Activated B cell treated with CpG ODN at 0.5 μM for 24 hours (primary cell): ENCODE measurements around the gene REL. TPM values are rescaled to one million over a fixed set of nuclear protein-coding genes. Genes with fewer than 3 reads are reported as not detected.

ENCODE experiments used
- ATAC-seq: fragments of 200-7000 bp; cut with Tn5 transposase; one replicate; pipeline ENCODE4 v1.10.0; 2021; ENCODE audit warnings: low read depth, mild to moderate bottlenecking, moderate library complexity
- CTCF ChIA-PET: fragments of 350-600 bp; sonication (Branson Sonifier 250); formaldehyde crosslinking; loops from one replicate; lab custom pipeline; 2021; ENCODE audit warnings: antibody characterized with exemption; lab: Charles Lee
- POLR2A ChIA-PET: fragments of 350-600 bp; sonication (Branson Sonifier 250); formaldehyde crosslinking; loops from one replicate; lab custom pipeline; 2021; ENCODE audit warnings: antibody characterized with exemption; lab: Charles Lee
- DNase-seq: peaks from one replicate; pipeline ENCODE4 v3.0.0; 2022
- H3K27ac Mint-ChIP-seq: one replicate; pipeline ENCODE4 v1.8.0; 2020; ENCODE audit warnings: mixed read lengths
- H3K27me3 Mint-ChIP-seq: one replicate; pipeline ENCODE4 v1.8.0; 2021; ENCODE audit warnings: mixed read lengths
- H3K36me3 Mint-ChIP-seq: one replicate; pipeline ENCODE4 v1.8.0; 2021; ENCODE audit warnings: low read depth, mixed read lengths
- H3K4me1 Mint-ChIP-seq: one replicate; pipeline ENCODE4 v1.8.0; 2021; ENCODE audit warnings: mixed read lengths
- H3K4me3 Mint-ChIP-seq: one replicate; pipeline ENCODE4 v1.8.0; 2020; ENCODE audit warnings: mild to moderate bottlenecking, mixed read lengths
- H3K9me3 Mint-ChIP-seq: one replicate; pipeline ENCODE4 v1.8.0; 2020; ENCODE audit warnings: mixed read lengths
- intact Hi-C: fragments of 100-400 bp; cut with micrococcal nuclease; formaldehyde crosslinking; loops from one replicate; pipeline ENCODE4 v1.15.1; 2024
- total RNA-seq: library from RNA; stranded (reverse); gene quantifications from 2 replicates; pipeline ENCODE4 v1.2.3, GENCODE V29; 2022
- TF ChIP-seq, protein P1 (sequence below): fragments of 200-600 bp; IDR thresholded peaks from one replicate; pipeline ENCODE4 v1.8.0; 2022; ENCODE audit warnings: antibody characterized with exemption, mild to moderate bottlenecking

The REL gene
- total RNA-seq, 1 donor from 2014 or later = 238 TPM

DNA sequence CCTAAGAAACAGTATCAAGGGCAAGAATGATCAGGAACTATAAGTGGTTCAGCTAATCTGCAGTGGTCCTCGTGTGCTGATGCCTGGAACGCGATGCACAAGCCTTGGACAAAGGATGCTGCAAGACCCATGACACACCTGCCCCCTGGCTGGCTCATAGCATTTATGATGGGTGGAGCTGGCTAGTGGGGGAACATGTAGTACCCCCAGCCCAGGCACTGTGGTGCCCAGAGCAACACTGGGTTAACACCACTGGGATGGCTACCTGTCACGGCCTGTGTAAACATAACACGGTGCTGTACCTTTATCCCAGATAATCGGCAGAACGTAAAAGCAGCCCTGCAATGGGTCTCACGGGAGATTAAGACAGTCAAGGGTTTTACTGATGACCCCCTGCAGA is 75.8 kb downstream of the REL start:
- TF ChIP-seq, protein P1, sequence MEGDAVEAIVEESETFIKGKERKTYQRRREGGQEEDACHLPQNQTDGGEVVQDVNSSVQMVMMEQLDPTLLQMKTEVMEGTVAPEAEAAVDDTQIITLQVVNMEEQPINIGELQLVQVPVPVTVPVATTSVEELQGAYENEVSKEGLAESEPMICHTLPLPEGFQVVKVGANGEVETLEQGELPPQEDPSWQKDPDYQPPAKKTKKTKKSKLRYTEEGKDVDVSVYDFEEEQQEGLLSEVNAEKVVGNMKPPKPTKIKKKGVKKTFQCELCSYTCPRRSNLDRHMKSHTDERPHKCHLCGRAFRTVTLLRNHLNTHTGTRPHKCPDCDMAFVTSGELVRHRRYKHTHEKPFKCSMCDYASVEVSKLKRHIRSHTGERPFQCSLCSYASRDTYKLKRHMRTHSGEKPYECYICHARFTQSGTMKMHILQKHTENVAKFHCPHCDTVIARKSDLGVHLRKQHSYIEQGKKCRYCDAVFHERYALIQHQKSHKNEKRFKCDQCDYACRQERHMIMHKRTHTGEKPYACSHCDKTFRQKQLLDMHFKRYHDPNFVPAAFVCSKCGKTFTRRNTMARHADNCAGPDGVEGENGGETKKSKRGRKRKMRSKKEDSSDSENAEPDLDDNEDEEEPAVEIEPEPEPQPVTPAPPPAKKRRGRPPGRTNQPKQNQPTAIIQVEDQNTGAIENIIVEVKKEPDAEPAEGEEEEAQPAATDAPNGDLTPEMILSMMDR = no peak
- CTCF ChIA-PET = no interaction called here
- POLR2A ChIA-PET = interaction anchor here (0.7 kb wide), 2 partner anchors 14 to 60 kb away, joined by 3 to 9 read pairs; partner anchors contain the start of gene PEX13
- no peak for DNase-seq
- intact Hi-C loops = no loop called here
- Mint-ChIP-seq H3K27me3 (no peaks in the 10 kb centered on the region), H3K36me3 (peaks cover 26% of the 10 kb centered on the region), H3K27ac (no peak overlapping the region), H3K4me1 (no peaks in the 10 kb centered on the region), H3K4me3 (no peak overlapping the region), H3K9me3 (no peaks in the 10 kb centered on the region)
- ATAC-seq = no peak

DNA sequence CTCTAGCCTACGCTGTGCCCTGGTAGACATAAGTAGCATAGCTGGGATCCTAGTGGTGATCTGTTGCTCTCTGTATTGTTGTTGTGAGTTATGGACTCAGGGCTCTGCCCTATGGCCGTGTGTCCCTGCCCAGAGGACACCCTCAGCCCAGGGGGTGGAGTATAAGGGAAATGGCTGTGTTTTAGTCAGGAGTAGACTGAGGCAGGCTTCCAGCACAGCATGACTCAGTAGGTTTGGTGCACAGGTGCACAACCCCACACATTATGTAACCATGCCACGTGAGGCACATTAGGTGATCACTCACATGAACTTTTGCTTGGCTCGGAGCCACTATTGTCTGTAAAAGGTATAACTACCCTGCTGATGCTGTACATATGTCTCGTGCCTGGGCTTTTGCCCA is 76.3 kb downstream of the REL start:
- H3K27ac Mint-ChIP-seq = no peak overlapping the region
- TF ChIP-seq, protein P1 = no peak
- ATAC-seq (no peak), DNase-seq (no peak)
- no peaks in the 10 kb centered on the region for H3K27me3 Mint-ChIP-seq
- H3K4me3 Mint-ChIP-seq = no peak overlapping the region
- intact Hi-C loops = no loop called here
- peaks cover 27% of the 10 kb centered on the region for H3K36me3 Mint-ChIP-seq
- peaks cover under 1% of the 10 kb centered on the region for H3K4me1 Mint-ChIP-seq
- H3K9me3 Mint-ChIP-seq = no peaks in the 10 kb centered on the region
- ChIA-PET POLR2A (interaction anchor here (0.7 kb wide), 1 partner anchor 12 kb away, joined by 3 read pairs; no protein-coding TSS in a partner anchor), CTCF (no interaction called here)

DNA sequence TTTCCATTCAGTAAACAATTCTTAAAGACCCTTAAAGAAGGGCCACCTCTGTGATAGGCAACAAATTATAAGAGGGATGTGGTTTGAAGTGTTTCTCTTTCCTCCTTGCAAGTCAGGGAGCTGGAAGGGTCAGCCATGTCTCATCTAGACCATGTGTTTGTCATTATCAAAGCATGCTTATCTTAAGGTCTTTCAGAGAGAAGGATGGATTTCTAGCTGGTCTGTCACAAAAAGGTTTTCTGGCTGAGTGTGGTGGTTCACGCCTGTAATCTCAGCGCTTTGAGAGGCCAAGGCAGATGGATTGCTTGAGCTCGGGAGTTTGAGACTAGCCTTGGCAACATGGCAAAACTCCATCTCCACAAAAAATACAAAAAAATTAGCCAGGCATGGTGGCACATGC is 77.0 kb downstream of the REL start:
- Mint-ChIP-seq H3K4me1 (peaks cover 7% of the 10 kb centered on the region), H3K27ac (no peak overlapping the region), H3K27me3 (no peaks in the 10 kb centered on the region), H3K4me3 (no peak overlapping the region), H3K9me3 (no peaks in the 10 kb centered on the region), H3K36me3 (peaks cover 24% of the 10 kb centered on the region)
- TF ChIP-seq, protein P1 = no peak
- intact Hi-C loops = no loop called here
- DNase-seq (no peak), ATAC-seq (no peak)
- POLR2A ChIA-PET = interaction anchor here (0.7 kb wide), 1 partner anchor 13 kb away, joined by 3 read pairs; no protein-coding TSS in a partner anchor
- CTCF ChIA-PET = no interaction called here

DNA sequence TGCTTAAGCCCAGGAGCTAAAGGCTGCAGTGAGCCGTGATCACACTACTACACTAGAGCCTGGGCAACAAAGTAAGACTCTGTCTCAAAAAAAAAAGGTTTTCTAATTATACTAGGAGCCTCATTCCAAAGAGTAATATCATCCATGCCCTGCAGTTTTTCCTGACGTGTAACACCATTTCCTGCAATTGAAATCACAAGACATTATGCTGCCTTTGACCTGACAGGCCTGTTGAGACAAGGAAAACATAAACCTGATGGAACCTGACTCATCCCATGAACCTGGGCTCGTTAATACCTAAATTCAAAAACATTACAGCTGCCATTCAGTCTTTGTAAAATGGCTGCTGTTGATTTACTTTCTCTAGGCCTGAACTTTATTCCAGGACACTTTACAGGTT is 77.4 kb downstream of the REL start:
- Mint-ChIP-seq H3K4me3 (no peak overlapping the region), H3K27me3 (no peaks in the 10 kb centered on the region), H3K36me3 (peaks cover 19% of the 10 kb centered on the region), H3K4me1 (peaks cover 11% of the 10 kb centered on the region), H3K27ac (no peak overlapping the region), H3K9me3 (no peaks in the 10 kb centered on the region)
- intact Hi-C loops = no loop called here
- no peak for DNase-seq
- CTCF ChIA-PET = no interaction called here
- ATAC-seq = no peak
- TF ChIP-seq, protein P1 = no peak
- POLR2A ChIA-PET = no interaction called here

DNA sequence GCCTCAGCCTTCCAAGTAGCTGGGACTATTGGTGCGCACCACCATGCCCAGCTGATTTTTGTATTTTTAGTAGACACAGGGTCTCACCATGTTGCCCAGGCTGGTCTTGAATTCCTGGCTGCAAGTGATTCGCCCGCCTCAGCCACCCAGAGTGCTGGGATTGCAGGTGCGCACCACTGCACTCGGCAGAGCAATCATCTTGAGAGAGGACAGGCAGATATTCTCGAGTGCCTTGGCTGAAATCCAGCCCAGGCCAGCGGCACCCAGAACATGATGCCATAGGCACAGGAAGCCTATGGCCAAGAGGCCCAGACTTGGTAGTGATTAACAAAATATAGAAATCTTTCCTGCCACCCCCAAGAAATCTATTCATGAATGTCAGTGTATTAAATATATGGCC is 78.1 kb downstream of the REL start:
- H3K27me3 Mint-ChIP-seq = no peaks in the 10 kb centered on the region
- H3K27ac Mint-ChIP-seq = no peak overlapping the region
- TF ChIP-seq, protein P1 = no peak
- intact Hi-C loops = no loop called here
- H3K36me3 Mint-ChIP-seq = peaks cover 17% of the 10 kb centered on the region
- DNase-seq = no peak
- H3K9me3 Mint-ChIP-seq = no peaks in the 10 kb centered on the region
- H3K4me1 Mint-ChIP-seq = peaks cover 18% of the 10 kb centered on the region
- ChIA-PET CTCF (no interaction called here), POLR2A (interaction anchor here (0.9 to 1.2 kb wide), 2 partner anchors 11 to 36 kb away, joined by 3 to 8 read pairs; no protein-coding TSS in a partner anchor)
- ATAC-seq = no peak
- no peak overlapping the region for H3K4me3 Mint-ChIP-seq
